Endothelial cell (in vitro differentiated cells): ENCODE measurements around the gene CAB39. TPM values are rescaled to one million over a fixed set of nuclear protein-coding genes. Genes with fewer than 3 reads are reported as not detected.
A peak's percentile ranks its signal among the peaks of the same experiment; 100 is the strongest.

Source experiments
- DNase-seq: peaks from one replicate; pipeline ENCODE4 v3.0.0; 2021; ENCODE audit warnings: low spot score
- H3K27ac Mint-ChIP-seq: one replicate; pipeline ENCODE4 v1.8.0; 2021; ENCODE audit warnings: mixed read lengths, inconsistent platforms; ENCODE audit not compliant: unreplicated experiment
- H3K27me3 Mint-ChIP-seq: one replicate; pipeline ENCODE4 v1.8.0; 2021; ENCODE audit warnings: mild to moderate bottlenecking, moderate library complexity, mixed read lengths, inconsistent platforms; ENCODE audit not compliant: unreplicated experiment
- H3K36me3 Mint-ChIP-seq: one replicate; pipeline ENCODE4 v1.8.0; 2021; ENCODE audit warnings: mild to moderate bottlenecking, low read depth, mixed read lengths, inconsistent platforms; ENCODE audit not compliant: unreplicated experiment
- H3K4me1 Mint-ChIP-seq: one replicate; pipeline ENCODE4 v1.8.0; 2021; ENCODE audit warnings: mild to moderate bottlenecking, mixed read lengths, inconsistent platforms; ENCODE audit not compliant: unreplicated experiment
- H3K4me3 Mint-ChIP-seq: one replicate; pipeline ENCODE4 v1.8.0; 2021; ENCODE audit warnings: mild to moderate bottlenecking, mixed read lengths, inconsistent platforms; ENCODE audit not compliant: unreplicated experiment
- H3K9me3 Mint-ChIP-seq: one replicate; pipeline ENCODE4 v1.8.0; 2021; ENCODE audit warnings: mixed read lengths, inconsistent platforms; ENCODE audit not compliant: unreplicated experiment
- total RNA-seq: library from RNA; stranded (reverse); fragmentation: NEBNext Ultra II Directional; extraction: Animal tissue kit (Norgen Biotek cat#: 25700); gene quantifications from one replicate; pipeline ENCODE4 v1.2.1, GENCODE V29; 2021; ENCODE audit not compliant: unreplicated experiment
- TF ChIP-seq, protein P1 (sequence below): fragments of 200-600 bp; sonication (generic); IDR thresholded peaks from one replicate; pipeline ENCODE4 v1.5.0; 2021; ENCODE audit warnings: antibody characterized with exemption; ENCODE audit not compliant: unreplicated experiment

The CAB39 gene
- total RNA-seq, 1 donor from 2014 or later: 48.7 TPM

DNA sequence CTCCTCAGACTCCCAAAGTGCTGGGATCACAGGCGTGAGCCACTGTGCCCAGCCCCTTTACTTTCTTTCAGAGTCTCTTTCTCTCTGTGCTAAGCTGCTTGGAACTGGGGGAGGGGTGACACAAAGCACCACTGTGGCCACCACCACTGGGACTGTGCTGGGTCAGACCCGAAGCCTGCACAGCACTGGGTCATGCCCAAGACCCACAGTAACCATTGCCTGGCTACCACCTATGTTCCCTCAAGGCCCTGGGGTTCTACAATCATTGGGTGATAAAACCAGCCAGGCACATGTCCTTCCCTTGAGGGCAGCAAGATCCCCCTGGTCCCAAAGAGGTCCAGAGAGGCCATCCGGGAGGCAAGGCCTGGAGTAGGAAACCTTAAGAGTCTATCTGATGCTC, 9.1 kb upstream of the CAB39 start:
- H3K27me3 Mint-ChIP-seq: peaks cover 1% of the 10 kb centered on the region
- no peak overlapping the region for H3K27ac Mint-ChIP-seq
- H3K36me3 Mint-ChIP-seq: no peaks in the 10 kb centered on the region
- H3K4me1 Mint-ChIP-seq: peaks cover 6% of the 10 kb centered on the region
- TF ChIP-seq, protein P1, sequence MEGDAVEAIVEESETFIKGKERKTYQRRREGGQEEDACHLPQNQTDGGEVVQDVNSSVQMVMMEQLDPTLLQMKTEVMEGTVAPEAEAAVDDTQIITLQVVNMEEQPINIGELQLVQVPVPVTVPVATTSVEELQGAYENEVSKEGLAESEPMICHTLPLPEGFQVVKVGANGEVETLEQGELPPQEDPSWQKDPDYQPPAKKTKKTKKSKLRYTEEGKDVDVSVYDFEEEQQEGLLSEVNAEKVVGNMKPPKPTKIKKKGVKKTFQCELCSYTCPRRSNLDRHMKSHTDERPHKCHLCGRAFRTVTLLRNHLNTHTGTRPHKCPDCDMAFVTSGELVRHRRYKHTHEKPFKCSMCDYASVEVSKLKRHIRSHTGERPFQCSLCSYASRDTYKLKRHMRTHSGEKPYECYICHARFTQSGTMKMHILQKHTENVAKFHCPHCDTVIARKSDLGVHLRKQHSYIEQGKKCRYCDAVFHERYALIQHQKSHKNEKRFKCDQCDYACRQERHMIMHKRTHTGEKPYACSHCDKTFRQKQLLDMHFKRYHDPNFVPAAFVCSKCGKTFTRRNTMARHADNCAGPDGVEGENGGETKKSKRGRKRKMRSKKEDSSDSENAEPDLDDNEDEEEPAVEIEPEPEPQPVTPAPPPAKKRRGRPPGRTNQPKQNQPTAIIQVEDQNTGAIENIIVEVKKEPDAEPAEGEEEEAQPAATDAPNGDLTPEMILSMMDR: no peak
- H3K4me3 Mint-ChIP-seq: no peak overlapping the region
- DNase-seq: no peak
- no peaks in the 10 kb centered on the region for H3K9me3 Mint-ChIP-seq

DNA sequence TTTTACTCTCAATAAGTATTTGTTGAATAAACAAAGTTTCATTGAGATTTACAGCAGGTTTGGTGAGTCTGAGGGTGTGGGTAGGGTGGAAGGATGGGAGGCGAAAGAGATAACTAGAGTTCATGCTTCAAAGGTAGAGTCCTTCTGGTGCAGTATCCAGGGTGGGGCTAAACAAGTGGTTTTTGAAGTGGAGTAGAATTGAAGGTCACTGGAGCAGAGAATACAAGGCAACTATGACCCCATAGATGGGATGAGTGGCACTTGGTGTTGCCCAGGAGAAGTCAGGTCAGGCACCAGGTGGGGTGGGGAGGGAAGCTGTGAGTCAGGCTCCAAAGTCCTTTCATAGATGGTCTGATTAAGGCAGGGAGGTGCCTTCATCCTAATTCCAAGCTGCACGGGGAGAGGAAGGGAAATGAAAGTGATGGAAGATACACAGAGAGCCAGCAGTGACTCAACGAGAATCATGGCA, 6.6 kb upstream of the CAB39 start:
- no peaks in the 10 kb centered on the region for H3K9me3 Mint-ChIP-seq
- H3K4me3 Mint-ChIP-seq: no peak overlapping the region
- H3K27me3 Mint-ChIP-seq: peaks cover 8% of the 10 kb centered on the region
- peaks cover 6% of the 10 kb centered on the region for H3K4me1 Mint-ChIP-seq
- DNase-seq: no peak
- TF ChIP-seq, protein P1: no peak
- no peaks in the 10 kb centered on the region for H3K36me3 Mint-ChIP-seq
- H3K27ac Mint-ChIP-seq: no peak overlapping the region

DNA sequence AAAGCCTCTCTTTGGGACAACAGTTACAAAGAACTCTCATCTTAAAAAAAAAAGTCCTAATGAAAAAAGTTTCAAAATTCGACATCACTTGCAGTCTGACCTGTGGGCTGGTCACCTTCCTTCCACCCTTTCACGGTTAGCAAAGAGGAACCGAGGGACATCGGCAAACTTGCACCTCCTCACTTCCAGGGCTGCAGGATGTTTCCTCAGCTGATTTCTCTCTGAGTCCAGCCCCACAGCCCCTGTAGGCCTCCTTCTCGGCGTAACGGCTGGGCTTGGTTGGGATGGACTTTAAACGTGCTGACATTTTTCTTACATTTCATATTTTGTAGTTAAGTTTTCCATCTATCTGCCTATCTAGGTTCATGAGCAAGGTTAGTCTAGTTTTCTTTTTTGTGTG, 5.7 kb upstream of the CAB39 start:
- H3K27ac Mint-ChIP-seq: no peak overlapping the region
- H3K4me3 Mint-ChIP-seq: no peak overlapping the region
- H3K27me3 Mint-ChIP-seq: peaks cover 13% of the 10 kb centered on the region
- H3K36me3 Mint-ChIP-seq: no peaks in the 10 kb centered on the region
- TF ChIP-seq, protein P1: no peak
- DNase-seq: no peak
- no peaks in the 10 kb centered on the region for H3K9me3 Mint-ChIP-seq
- peaks cover 14% of the 10 kb centered on the region for H3K4me1 Mint-ChIP-seq

DNA sequence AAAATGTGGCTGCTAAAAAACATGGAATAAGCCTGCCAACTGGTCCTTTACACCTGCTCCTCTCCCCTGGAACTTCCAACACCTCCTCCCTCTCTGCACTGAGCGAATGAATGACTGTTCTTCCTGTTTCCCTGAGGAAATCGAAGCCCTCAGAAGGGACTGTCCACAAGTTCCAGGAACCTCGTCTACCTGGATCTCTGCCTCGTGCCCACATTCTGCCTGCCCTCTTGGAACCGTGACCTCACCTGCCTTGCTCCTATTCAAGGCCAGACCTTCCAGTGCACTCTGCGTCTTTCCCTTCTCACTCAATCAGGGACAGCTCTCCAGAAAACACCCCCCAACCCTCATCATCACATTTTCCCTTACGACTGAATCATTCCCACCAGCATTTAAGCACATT, 4.4 kb upstream of the CAB39 start:
- Mint-ChIP-seq H3K27ac (no peak overlapping the region), H3K9me3 (no peaks in the 10 kb centered on the region), H3K36me3 (peaks cover 5% of the 10 kb centered on the region), H3K4me1 (peaks cover 19% of the 10 kb centered on the region), H3K4me3 (no peak overlapping the region), H3K27me3 (peaks cover 13% of the 10 kb centered on the region)
- DNase-seq: no peak
- TF ChIP-seq, protein P1: no peak

DNA sequence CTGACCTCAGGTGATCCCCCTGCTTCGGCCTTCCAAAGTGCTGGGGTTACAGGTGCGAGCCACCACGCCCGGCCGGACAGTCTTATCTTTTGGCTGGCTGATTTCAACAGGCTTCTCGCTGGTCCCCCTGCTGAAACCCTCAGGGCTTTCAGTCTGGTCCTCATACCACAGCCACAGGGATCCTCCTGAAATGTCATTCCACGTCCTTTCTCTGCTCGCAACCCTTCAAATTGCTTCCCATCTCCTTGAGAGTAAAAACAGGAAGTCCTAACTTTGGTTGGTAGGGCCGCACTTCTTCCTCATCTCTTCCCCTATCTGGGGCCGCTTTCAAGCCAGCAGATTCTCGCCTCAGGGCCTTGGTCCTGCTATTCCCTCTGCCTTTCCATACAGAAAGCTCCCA, 1.4 kb upstream of the CAB39 start:
- H3K9me3 Mint-ChIP-seq: no peaks in the 10 kb centered on the region
- TF ChIP-seq, protein P1: no peak
- H3K4me3 Mint-ChIP-seq: peak overlapping the region; percentile 23
- peaks cover 10% of the 10 kb centered on the region for H3K36me3 Mint-ChIP-seq
- peak overlapping the region; percentile 61 for H3K27ac Mint-ChIP-seq
- peaks cover 24% of the 10 kb centered on the region for H3K27me3 Mint-ChIP-seq
- peaks cover 37% of the 10 kb centered on the region for H3K4me1 Mint-ChIP-seq
- no peak for DNase-seq
